Left ventricle myocardium inferior (tissue), 1 donor: ENCODE results near the gene KLHL10. TPM values are rescaled to one million over a fixed set of nuclear protein-coding genes. Genes with fewer than 3 reads are reported as not detected.

Experiments used
- DNase-seq: peaks from one replicate; pipeline ENCODE4 v3.0.0-alpha.2; 2020
- H3K27ac ChIP-seq: fragments of 200-600 bp; replicated peaks from 2 replicates; pipeline ENCODE4 v1.8.0; 2021
- H3K27me3 ChIP-seq: fragments of 200-600 bp; 2 replicates; pipeline ENCODE4 v1.8.0; 2021; ENCODE audit warnings: low read depth
- H3K36me3 ChIP-seq: fragments of 200-600 bp; 2 replicates; pipeline ENCODE4 v1.8.0; 2021
- H3K4me1 ChIP-seq: fragments of 200-600 bp; 2 replicates; pipeline ENCODE4 v1.8.0; 2021
- H3K4me3 ChIP-seq: fragments of 200-600 bp; 2 replicates; pipeline ENCODE4 v1.8.0; 2021; ENCODE audit warnings: mild to moderate bottlenecking, moderate library complexity
- H3K9me3 ChIP-seq: fragments of 200-600 bp; replicated peaks from 2 replicates; pipeline ENCODE4 v1.8.0; 2021
- intact Hi-C: fragments of 100-400 bp; cut with micrococcal nuclease; formaldehyde crosslinking; loops from one replicate; pipeline ENCODE4 v1.11.0; 2022
- total RNA-seq: library from RNA; stranded (reverse); fragmentation: NEBNext Ultra II Directional; extraction: Animal tissue kit (Norgen Biotek cat#: 25700); gene quantifications from one replicate; pipeline ENCODE4 v1.2.1, GENCODE V29; 2021
- TF ChIP-seq, protein P1 (sequence below): fragments of 200-600 bp; IDR thresholded peaks from 2 replicates; pipeline ENCODE4 v1.8.0; 2021; ENCODE audit warnings: antibody characterized with exemption, mild to moderate bottlenecking, borderline replicate concordance
- donor health status: DM: no; HTN: yes; CAD: no; lungs with severe emphysema.

KLHL10 gene
- total RNA-seq, 1 donor from 2014 or later: not detected

GRCh38 chr17:41818024-41818423, 19.6 kb upstream of the KLHL10 start:
- peaks cover under 1% of the 10 kb centered on the region for H3K4me1 ChIP-seq
- no peak overlapping the region for H3K4me3 ChIP-seq
- H3K9me3 ChIP-seq: no peaks in the 10 kb centered on the region
- intact Hi-C loops: no loop called here
- H3K27ac ChIP-seq: no peak overlapping the region
- DNase-seq: no peak
- TF ChIP-seq, protein P1, sequence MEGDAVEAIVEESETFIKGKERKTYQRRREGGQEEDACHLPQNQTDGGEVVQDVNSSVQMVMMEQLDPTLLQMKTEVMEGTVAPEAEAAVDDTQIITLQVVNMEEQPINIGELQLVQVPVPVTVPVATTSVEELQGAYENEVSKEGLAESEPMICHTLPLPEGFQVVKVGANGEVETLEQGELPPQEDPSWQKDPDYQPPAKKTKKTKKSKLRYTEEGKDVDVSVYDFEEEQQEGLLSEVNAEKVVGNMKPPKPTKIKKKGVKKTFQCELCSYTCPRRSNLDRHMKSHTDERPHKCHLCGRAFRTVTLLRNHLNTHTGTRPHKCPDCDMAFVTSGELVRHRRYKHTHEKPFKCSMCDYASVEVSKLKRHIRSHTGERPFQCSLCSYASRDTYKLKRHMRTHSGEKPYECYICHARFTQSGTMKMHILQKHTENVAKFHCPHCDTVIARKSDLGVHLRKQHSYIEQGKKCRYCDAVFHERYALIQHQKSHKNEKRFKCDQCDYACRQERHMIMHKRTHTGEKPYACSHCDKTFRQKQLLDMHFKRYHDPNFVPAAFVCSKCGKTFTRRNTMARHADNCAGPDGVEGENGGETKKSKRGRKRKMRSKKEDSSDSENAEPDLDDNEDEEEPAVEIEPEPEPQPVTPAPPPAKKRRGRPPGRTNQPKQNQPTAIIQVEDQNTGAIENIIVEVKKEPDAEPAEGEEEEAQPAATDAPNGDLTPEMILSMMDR: no peak
- peaks cover 3% of the 10 kb centered on the region for H3K27me3 ChIP-seq
- H3K36me3 ChIP-seq: no peaks in the 10 kb centered on the region

GRCh38 chr17:41821776-41822175, 15.8 kb upstream of the KLHL10 start:
- no peaks in the 10 kb centered on the region for H3K4me1 ChIP-seq
- peaks cover 14% of the 10 kb centered on the region for H3K36me3 ChIP-seq
- no peak overlapping the region for H3K4me3 ChIP-seq
- no peaks in the 10 kb centered on the region for H3K9me3 ChIP-seq
- peaks cover 3% of the 10 kb centered on the region for H3K27me3 ChIP-seq
- no peak overlapping the region for H3K27ac ChIP-seq
- intact Hi-C loops: no loop called here
- TF ChIP-seq, protein P1: no peak
- no peak for DNase-seq

DNA sequence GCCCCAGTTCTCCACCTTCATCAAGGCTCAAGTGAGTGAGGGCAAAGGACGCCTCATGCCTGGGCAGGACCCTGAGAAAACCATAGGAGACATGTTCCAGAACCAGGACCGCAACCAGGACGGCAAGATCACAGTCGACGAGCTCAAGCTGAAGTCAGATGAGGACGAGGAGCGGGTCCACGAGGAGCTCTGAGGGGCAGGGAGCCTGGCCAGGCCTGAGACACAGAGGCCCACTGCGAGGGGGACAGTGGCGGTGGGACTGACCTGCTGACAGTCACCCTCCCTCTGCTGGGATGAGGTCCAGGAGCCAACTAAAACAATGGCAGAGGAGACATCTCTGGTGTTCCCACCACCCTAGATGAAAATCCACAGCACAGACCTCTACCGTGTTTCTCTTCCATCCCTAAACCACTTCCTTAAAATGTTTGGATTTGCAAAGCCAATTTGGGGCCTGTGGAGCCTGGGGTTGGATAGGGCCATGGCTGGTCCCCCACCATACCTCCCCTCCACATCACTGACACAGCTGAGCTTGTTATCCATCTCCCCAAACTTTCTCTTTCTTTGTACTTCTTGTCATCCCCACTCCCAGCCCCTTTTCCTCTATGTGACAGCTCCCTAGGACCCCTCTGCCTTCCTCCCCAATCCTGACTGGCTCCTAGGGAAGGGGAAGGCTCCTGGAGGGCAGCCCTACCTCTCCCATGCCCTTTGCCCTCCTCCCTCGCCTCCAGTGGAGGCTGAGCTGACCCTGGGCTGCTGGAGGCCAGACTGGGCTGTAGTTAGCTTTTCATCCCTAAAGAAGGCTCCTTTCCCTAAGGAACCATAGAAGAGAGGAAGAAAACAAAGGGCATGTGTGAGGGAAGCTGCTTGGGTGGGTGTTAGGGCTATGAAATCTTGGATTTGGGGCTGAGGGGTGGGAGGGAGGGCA, 15.1 kb upstream of the KLHL10 start:
- Histone ChIP-seq H3K9me3 (no peaks in the 10 kb centered on the region), H3K4me1 (no peaks in the 10 kb centered on the region)

GRCh38 chr17:41823141-41823524, 14.5 kb upstream of the KLHL10 start:
- peaks cover 3% of the 10 kb centered on the region for H3K27me3 ChIP-seq
- H3K9me3 ChIP-seq: no peaks in the 10 kb centered on the region
- intact Hi-C loops: no loop called here
- H3K4me1 ChIP-seq: no peaks in the 10 kb centered on the region
- no peak for DNase-seq
- H3K36me3 ChIP-seq: peaks cover 27% of the 10 kb centered on the region
- H3K27ac ChIP-seq: no peak overlapping the region
- TF ChIP-seq, protein P1: no peak
- H3K4me3 ChIP-seq: no peak overlapping the region

More for the DNA sequence above, 15.1 kb upstream of the KLHL10 start:
- H3K27me3 ChIP-seq: peaks cover 3% of the 10 kb centered on the region
- H3K27ac ChIP-seq: no peak overlapping the region
- TF ChIP-seq, protein P1: no peak
- intact Hi-C loops: no loop called here
- H3K36me3 ChIP-seq: peaks cover 20% of the 10 kb centered on the region
- no peak overlapping the region for H3K4me3 ChIP-seq
- DNase-seq: no peak

DNA sequence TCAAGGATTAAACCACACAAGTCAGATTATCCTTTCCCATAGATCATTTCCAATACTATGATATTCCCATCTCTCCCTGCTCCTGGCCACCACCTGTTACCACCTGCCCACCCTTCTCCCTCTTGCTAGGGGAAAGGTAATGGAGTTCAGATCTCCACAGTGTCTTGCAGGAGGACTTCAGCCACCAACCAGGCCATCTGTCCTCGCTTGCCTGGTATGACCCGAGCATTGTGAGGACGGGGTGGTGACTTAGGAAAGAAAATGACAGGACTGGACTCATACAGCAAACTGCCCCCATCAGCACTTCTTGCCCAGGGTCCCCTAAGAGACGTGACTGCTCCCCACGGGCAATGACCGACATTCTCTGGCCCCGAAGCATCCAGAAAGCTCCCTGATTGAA, 14.0 kb upstream of the KLHL10 start:
- H3K9me3 ChIP-seq: no peaks in the 10 kb centered on the region
- intact Hi-C loops: no loop called here
- DNase-seq: no peak
- H3K27me3 ChIP-seq: peaks cover 3% of the 10 kb centered on the region
- H3K36me3 ChIP-seq: peaks cover 31% of the 10 kb centered on the region
- H3K4me3 ChIP-seq: no peak overlapping the region
- H3K4me1 ChIP-seq: no peaks in the 10 kb centered on the region
- TF ChIP-seq, protein P1: no peak
- H3K27ac ChIP-seq: no peak overlapping the region
